Measurements from ENCODE around the gene CDH23.

The CDH23 gene

GRCh38 chr10:71390461-71390835, 6.3 kb upstream of the CDH23 start:
- POLR2A ChIA-PET, result interaction anchor here (0.9 kb wide), 1 partner anchor 13 kb away, joined by 5 read pairs; no protein-coding TSS in a partner anchor
- TF ChIP-seq FOXA1 (IDR thresholded peaks at IDR 0.05) (no peak), NFRKB (IDR thresholded peaks at IDR 0.05) (no peak), HDGF (IDR thresholded peaks at IDR 0.05; ENCODE audit: borderline replicate concordance) (no peak), BHLHE40 (IDR thresholded peaks at IDR 0.05; ENCODE audit: borderline replicate concordance) (no peak), ELF4 (IDR thresholded peaks at IDR 0.05) (no peak), CTBP1 (IDR thresholded peaks at IDR 0.05; ENCODE audit: borderline replicate concordance) (no peak), L3MBTL2 (conservative IDR thresholded peaks at IDR 0.05) (no peak), FOXK2 (IDR thresholded peaks at IDR 0.05) (no peak), ARNT (IDR thresholded peaks at IDR 0.05) (no peak), SP1 (IDR thresholded peaks at IDR 0.05) (no peak), FOXM1 (IDR thresholded peaks at IDR 0.05; ENCODE audit: borderline replicate concordance) (no peak), ZNF384 (IDR thresholded peaks at IDR 0.05) (no peak), TARDBP (IDR thresholded peaks at IDR 0.05) (no peak), PKNOX1 (IDR thresholded peaks at IDR 0.05) (no peak)
- no peak for DNase-seq (ENCODE audit: extremely low spot score)
- CTCF ChIA-PET, result interaction anchor here (0.6 kb wide), 2 partner anchors 188 to 326 kb away, joined by 3 read pairs; no protein-coding TSS in a partner anchor

GRCh38 chr10:71390921-71391690, 5.6 kb upstream of the CDH23 start:
- DNase-seq (ENCODE audit: extremely low spot score), result no peak
- POLR2A ChIA-PET, result interaction anchor here (0.9 kb wide), 1 partner anchor 14 kb away, joined by 5 read pairs; no protein-coding TSS in a partner anchor
- TF ChIP-seq L3MBTL2 (conservative IDR thresholded peaks at IDR 0.05) (no peak), HDGF (IDR thresholded peaks at IDR 0.05; ENCODE audit: borderline replicate concordance) (no peak), ARNT (IDR thresholded peaks at IDR 0.05) (no peak)
- CTCF ChIA-PET, result no interaction called here

GRCh38 chr10:71391701-71392100, 5.0 kb upstream of the CDH23 start:
- TF ChIP-seq ELF4 (IDR thresholded peaks at IDR 0.05) (no peak), FOXM1 (IDR thresholded peaks at IDR 0.05; ENCODE audit: borderline replicate concordance) (no peak), L3MBTL2 (conservative IDR thresholded peaks at IDR 0.05) (no peak), FOXK2 (IDR thresholded peaks at IDR 0.05) (no peak), FOXA1 (IDR thresholded peaks at IDR 0.05) (no peak), ARNT (IDR thresholded peaks at IDR 0.05) (no peak), BHLHE40 (IDR thresholded peaks at IDR 0.05; ENCODE audit: borderline replicate concordance) (no peak), CTBP1 (IDR thresholded peaks at IDR 0.05; ENCODE audit: borderline replicate concordance) (no peak), ZNF384 (IDR thresholded peaks at IDR 0.05) (no peak), SP1 (IDR thresholded peaks at IDR 0.05) (no peak), TARDBP (IDR thresholded peaks at IDR 0.05) (no peak), PKNOX1 (IDR thresholded peaks at IDR 0.05) (no peak), NFRKB (IDR thresholded peaks at IDR 0.05) (no peak), LEF1 (IDR thresholded peaks at IDR 0.05; ENCODE audit: borderline replicate concordance) (no peak), HDGF (IDR thresholded peaks at IDR 0.05; ENCODE audit: borderline replicate concordance) (no peak), SUZ12 (IDR thresholded peaks at IDR 0.05) (no peak)
- POLR2A ChIA-PET, result no interaction called here
- DNase-seq (ENCODE audit: extremely low spot score), result no peak
- CTCF ChIA-PET, result interaction anchor here (1.2 kb wide), 1 partner anchor 7 kb away, joined by 6 read pairs; no protein-coding TSS in a partner anchor

- ChIA-PET CTCF (interaction anchor here (1.2 kb wide), 1 partner anchor 8 kb away, joined by 6 read pairs; no protein-coding TSS in a partner anchor), POLR2A (no interaction called here)
- TF ChIP-seq SUZ12 (IDR thresholded peaks at IDR 0.05) (no peak), LEF1 (IDR thresholded peaks at IDR 0.05; ENCODE audit: borderline replicate concordance) (no peak), ZNF384 (IDR thresholded peaks at IDR 0.05) (no peak), FOXK2 (IDR thresholded peaks at IDR 0.05) (no peak), TARDBP (IDR thresholded peaks at IDR 0.05) (no peak), BHLHE40 (IDR thresholded peaks at IDR 0.05; ENCODE audit: borderline replicate concordance) (no peak), CTBP1 (IDR thresholded peaks at IDR 0.05; ENCODE audit: borderline replicate concordance) (no peak), L3MBTL2 (conservative IDR thresholded peaks at IDR 0.05) (no peak), NFRKB (IDR thresholded peaks at IDR 0.05) (no peak), HDGF (IDR thresholded peaks at IDR 0.05; ENCODE audit: borderline replicate concordance) (no peak), ELF4 (IDR thresholded peaks at IDR 0.05) (no peak), PKNOX1 (IDR thresholded peaks at IDR 0.05) (no peak), ARNT (IDR thresholded peaks at IDR 0.05) (no peak), FOXA1 (IDR thresholded peaks at IDR 0.05) (no peak)
- DNase-seq (ENCODE audit: extremely low spot score), result no peak
Measured at GRCh38 chr10:71392292-71392691, 4.4 kb upstream of the CDH23 start.

GRCh38 chr10:71392791-71393781, 3.6 kb upstream of the CDH23 start:
- ChIA-PET POLR2A (no interaction called here), CTCF (interaction anchor here (1.2 kb wide), 1 partner anchor 9 kb away, joined by 6 read pairs; no protein-coding TSS in a partner anchor)
- TF ChIP-seq FOXA1 (IDR thresholded peaks at IDR 0.05), result no peak
- no peak for DNase-seq (ENCODE audit: extremely low spot score)

Data from HEK293T (cell line).